ENCODE results near the gene PHACTR2. TPM values are rescaled to one million over a fixed set of nuclear protein-coding genes. Genes with fewer than 3 reads are reported as not detected.

PHACTR2 gene
- total RNA-seq, 1 experiment from 2014 or later = 27.6 TPM

- TF ChIP-seq EZH2 (IDR thresholded peaks at IDR 0.05) = no peak
Observed at GRCh38 chr6:143724876-143725275, 47.1 kb downstream of the PHACTR2 start (continued).

GRCh38 chr6:143726015-143726647 lies 48.4 kb downstream of the PHACTR2 start:
- H3K4me3 ChIP-seq (replicated peaks in 1 of 2; ENCODE audit: low read depth in 1 of 2, low read length in 2 of 2) = no peak overlapping the region
- H3K27me3 ChIP-seq (ENCODE audit: insufficient read depth, low read length) = no peaks in the 10 kb centered on the region
- ChIA-PET CTCF (no interaction called here), RAD21 (ENCODE audit: low non-redundant PET in 1 of 2, low total read pairs in 2 of 2, uncharacterized antibody in 2 of 2, unreplicated experiment in 2 of 2) (no interaction called here), POLR2A (no interaction called here)
- H3K4me2 ChIP-seq (ENCODE audit: low read length) = no peak overlapping the region
- H3K9ac ChIP-seq (ENCODE audit: low read length) = no peak overlapping the region
- H3K9me3 ChIP-seq (ENCODE audit: control insufficient read depth in 1 of 2, insufficient read depth in 1 of 2, low read depth in 1 of 2, low read length in 2 of 2) = no peaks in the 10 kb centered on the region
- no peak for ATAC-seq
- H3K4me1 ChIP-seq (ENCODE audit: control insufficient read depth in 1 of 2, insufficient read depth in 2 of 2, low read length in 2 of 2) = no peaks in the 10 kb centered on the region
- no TSS peak for BruUV-seq (replicated peaks)
- H3K79me2 ChIP-seq (ENCODE audit: insufficient read depth, low read length) = no peaks in the 10 kb centered on the region
- no peaks in the 10 kb centered on the region for H3K9me2 ChIP-seq (ENCODE audit: insufficient read depth)
- H3K27ac ChIP-seq (ENCODE audit: low read depth, low read length) = no peak overlapping the region
- TF ChIP-seq TCF7L2 (IDR thresholded peaks at IDR 0.05; ENCODE audit: borderline replicate concordance, extremely low read depth, insufficient read depth, insufficient read length) (no peak), SRF (IDR thresholded peaks at IDR 0.05; ENCODE audit: low read depth) (no peak), ZFX (IDR thresholded peaks at IDR 0.05) (no peak), RAD21 (IDR thresholded peaks at IDR 0.05; ENCODE audit: low read depth) (no peak)
- no peak overlapping the region for H2AFZ ChIP-seq (ENCODE audit: low read depth, low read length, poor library complexity, severe bottlenecking)
- no peak for DNase-seq (ENCODE audit: low read depth, low spot score)
- intact Hi-C loops (cut with micrococcal nuclease) = no loop called here
- no peaks in the 10 kb centered on the region for H4K20me1 ChIP-seq (ENCODE audit: insufficient read depth)
- no peaks in the 10 kb centered on the region for H3K36me3 ChIP-seq (ENCODE audit: control insufficient read depth in 1 of 2, insufficient read depth in 2 of 2, low read length in 2 of 2)

GRCh38 chr6:143727035-143727434 lies 49.3 kb downstream of the PHACTR2 start:
- POLR2A ChIA-PET = no interaction called here
- CTCF ChIA-PET = no interaction called here
- intact Hi-C loops (cut with micrococcal nuclease) = no loop called here
- H3K9me2 ChIP-seq (ENCODE audit: insufficient read depth) = no peaks in the 10 kb centered on the region
- no peaks in the 10 kb centered on the region for H3K36me3 ChIP-seq (ENCODE audit: control insufficient read depth in 1 of 2, insufficient read depth in 2 of 2, low read length in 2 of 2)
- no peak overlapping the region for H3K27ac ChIP-seq (ENCODE audit: low read depth, low read length)
- no peaks in the 10 kb centered on the region for H3K27me3 ChIP-seq (ENCODE audit: insufficient read depth, low read length)
- no peaks in the 10 kb centered on the region for H3K4me1 ChIP-seq (ENCODE audit: control insufficient read depth in 1 of 2, insufficient read depth in 2 of 2, low read length in 2 of 2)
- H3K9me3 ChIP-seq (ENCODE audit: control insufficient read depth in 1 of 2, insufficient read depth in 1 of 2, low read depth in 1 of 2, low read length in 2 of 2) = no peaks in the 10 kb centered on the region
- RAD21 ChIA-PET (ENCODE audit: low non-redundant PET in 1 of 2, low total read pairs in 2 of 2, uncharacterized antibody in 2 of 2, unreplicated experiment in 2 of 2) = no interaction called here
- no peaks in the 10 kb centered on the region for H3K79me2 ChIP-seq (ENCODE audit: insufficient read depth, low read length)
- H3K4me3 ChIP-seq (replicated peaks in 1 of 2; ENCODE audit: low read depth in 1 of 2, low read length in 2 of 2) = no peak overlapping the region
- no peak overlapping the region for H2AFZ ChIP-seq (ENCODE audit: low read depth, low read length, poor library complexity, severe bottlenecking)
- BruUV-seq (replicated peaks) = no TSS peak
- H3K9ac ChIP-seq (ENCODE audit: low read length) = no peak overlapping the region
- DNase-seq (ENCODE audit: low read depth, low spot score) = no peak
- H3K4me2 ChIP-seq (ENCODE audit: low read length) = no peak overlapping the region
- no peak for ATAC-seq
- no peaks in the 10 kb centered on the region for H4K20me1 ChIP-seq (ENCODE audit: insufficient read depth)
- TF ChIP-seq MAX (IDR thresholded peaks at IDR 0.05) (no peak), JUND (IDR thresholded peaks at IDR 0.05) (no peak), SRF (IDR thresholded peaks at IDR 0.05; ENCODE audit: low read depth) (no peak), EGR1 (IDR thresholded peaks at IDR 0.05; ENCODE audit: low read depth) (no peak), EZH2 (IDR thresholded peaks at IDR 0.05) (no peak), POLR2AphosphoS5 (IDR thresholded peaks at IDR 0.05; ENCODE audit: low read depth, low read length) (no peak), REST (IDR thresholded peaks at IDR 0.05; ENCODE audit: low read depth) (no peak), CEBPB (IDR thresholded peaks at IDR 0.05; ENCODE audit: low read depth) (no peak), FOSL1 (IDR thresholded peaks at IDR 0.05; ENCODE audit: low read depth) (no peak), ZNF274 (IDR thresholded peaks at IDR 0.05; ENCODE audit: low read depth, low read length) (no peak), ELF1 (IDR thresholded peaks at IDR 0.05; ENCODE audit: borderline replicate concordance, low read depth) (no peak), ZFX (IDR thresholded peaks at IDR 0.05) (no peak), SP1 (IDR thresholded peaks at IDR 0.05; ENCODE audit: low read depth) (no peak), TCF7L2 (IDR thresholded peaks at IDR 0.05; ENCODE audit: borderline replicate concordance, extremely low read depth, insufficient read depth, insufficient read length) (no peak)
